AG09309 (cell line): Measurements from ENCODE around the gene SLC22A23.

Experiments used
- DNase-seq: peaks from one replicate; pipeline ENCODE4 v3.0.0-alpha.2; 2010; ENCODE audit warnings: low read depth
- H3K4me3 ChIP-seq: 2 replicates; pipeline ENCODE4 v1.5.1; 2011; ENCODE audit warnings: mild to moderate bottlenecking, low read depth, low read length, moderate library complexity; ENCODE audit not compliant: control insufficient read depth
- TF ChIP-seq, protein P1 (sequence below): IDR thresholded peaks from 2 replicates; pipeline ENCODE4 v1.5.1; 2011; ENCODE audit warnings: mild to moderate bottlenecking, low read depth, low read length, inconsistent platforms; ENCODE audit not compliant: insufficient read depth, control insufficient read depth; ENCODE audit errors: missing control alignments

SLC22A23 gene

GRCh38 chr6:3500262-3501014, 43.6 kb upstream of the SLC22A23 start:
- no peak for DNase-seq
- TF ChIP-seq, protein P1, sequence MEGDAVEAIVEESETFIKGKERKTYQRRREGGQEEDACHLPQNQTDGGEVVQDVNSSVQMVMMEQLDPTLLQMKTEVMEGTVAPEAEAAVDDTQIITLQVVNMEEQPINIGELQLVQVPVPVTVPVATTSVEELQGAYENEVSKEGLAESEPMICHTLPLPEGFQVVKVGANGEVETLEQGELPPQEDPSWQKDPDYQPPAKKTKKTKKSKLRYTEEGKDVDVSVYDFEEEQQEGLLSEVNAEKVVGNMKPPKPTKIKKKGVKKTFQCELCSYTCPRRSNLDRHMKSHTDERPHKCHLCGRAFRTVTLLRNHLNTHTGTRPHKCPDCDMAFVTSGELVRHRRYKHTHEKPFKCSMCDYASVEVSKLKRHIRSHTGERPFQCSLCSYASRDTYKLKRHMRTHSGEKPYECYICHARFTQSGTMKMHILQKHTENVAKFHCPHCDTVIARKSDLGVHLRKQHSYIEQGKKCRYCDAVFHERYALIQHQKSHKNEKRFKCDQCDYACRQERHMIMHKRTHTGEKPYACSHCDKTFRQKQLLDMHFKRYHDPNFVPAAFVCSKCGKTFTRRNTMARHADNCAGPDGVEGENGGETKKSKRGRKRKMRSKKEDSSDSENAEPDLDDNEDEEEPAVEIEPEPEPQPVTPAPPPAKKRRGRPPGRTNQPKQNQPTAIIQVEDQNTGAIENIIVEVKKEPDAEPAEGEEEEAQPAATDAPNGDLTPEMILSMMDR: no peak
- no peak overlapping the region for H3K4me3 ChIP-seq

GRCh38 chr6:3499603-3500002, 42.8 kb upstream of the SLC22A23 start:
- H3K4me3 ChIP-seq: no peak overlapping the region
- TF ChIP-seq, protein P1: no peak
- DNase-seq: no peak

GRCh38 chr6:3496395-3496794, 39.5 kb upstream of the SLC22A23 start:
- no peak for DNase-seq
- no peak overlapping the region for H3K4me3 ChIP-seq
- TF ChIP-seq, protein P1: no peak

DNA sequence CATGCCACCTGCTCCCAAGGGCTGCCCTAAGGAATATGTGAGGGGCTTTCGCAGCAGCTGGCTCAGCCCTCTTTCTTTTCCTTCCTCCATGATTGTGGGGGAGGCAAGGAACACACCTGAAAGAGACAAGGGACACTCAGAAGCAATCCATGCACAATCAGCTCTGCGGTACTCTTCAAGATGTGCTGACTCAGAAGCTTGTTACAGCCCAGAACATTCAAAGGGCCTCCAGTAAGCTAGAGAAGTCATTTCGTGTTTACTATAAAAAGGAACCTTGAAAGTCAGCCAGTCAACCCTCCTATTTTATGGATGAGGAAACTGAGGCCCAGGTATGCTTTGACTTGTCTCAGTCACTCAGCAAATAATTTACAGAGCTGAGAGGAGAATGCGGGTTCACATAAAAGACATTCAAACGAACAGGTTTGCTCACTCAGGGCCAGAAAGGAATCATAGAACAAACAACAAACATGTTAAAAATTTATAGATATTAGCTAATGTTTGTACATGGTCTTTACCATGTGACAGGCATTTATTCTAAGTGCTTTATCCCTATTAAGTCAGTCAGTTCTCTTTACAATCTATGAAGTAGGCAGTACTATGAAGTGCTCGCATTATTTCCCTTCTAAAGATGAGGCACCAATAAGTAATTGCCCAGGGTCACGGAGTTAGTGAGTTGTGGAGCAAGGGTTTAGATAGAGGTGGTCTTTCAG, 37.7 kb upstream of the SLC22A23 start:
- H3K4me3 ChIP-seq: no peak overlapping the region
- TF ChIP-seq, protein P1: no peak
- no peak for DNase-seq

GRCh38 chr6:3490625-3490980, 33.8 kb upstream of the SLC22A23 start:
- no peak overlapping the region for H3K4me3 ChIP-seq
- DNase-seq: no peak
- TF ChIP-seq, protein P1: no peak

- TF ChIP-seq, protein P1: no peak
- DNase-seq: no peak
Measured at GRCh38 chr6:3489961-3490624, 33.2 kb upstream of the SLC22A23 start.

More at GRCh38 chr6:3489961-3490624, 33.2 kb upstream of the SLC22A23 start:
- H3K4me3 ChIP-seq: no peak overlapping the region
